ENCODE results near the gene CLK3. TPM values are rescaled to one million over a fixed set of nuclear protein-coding genes. Genes with fewer than 3 reads are reported as not detected.
A peak's percentile ranks its signal among the peaks of the same experiment; 100 is the strongest.

The CLK3 gene
- total RNA-seq, 1 donor from 2014 or later, result 24.0 TPM

DNA sequence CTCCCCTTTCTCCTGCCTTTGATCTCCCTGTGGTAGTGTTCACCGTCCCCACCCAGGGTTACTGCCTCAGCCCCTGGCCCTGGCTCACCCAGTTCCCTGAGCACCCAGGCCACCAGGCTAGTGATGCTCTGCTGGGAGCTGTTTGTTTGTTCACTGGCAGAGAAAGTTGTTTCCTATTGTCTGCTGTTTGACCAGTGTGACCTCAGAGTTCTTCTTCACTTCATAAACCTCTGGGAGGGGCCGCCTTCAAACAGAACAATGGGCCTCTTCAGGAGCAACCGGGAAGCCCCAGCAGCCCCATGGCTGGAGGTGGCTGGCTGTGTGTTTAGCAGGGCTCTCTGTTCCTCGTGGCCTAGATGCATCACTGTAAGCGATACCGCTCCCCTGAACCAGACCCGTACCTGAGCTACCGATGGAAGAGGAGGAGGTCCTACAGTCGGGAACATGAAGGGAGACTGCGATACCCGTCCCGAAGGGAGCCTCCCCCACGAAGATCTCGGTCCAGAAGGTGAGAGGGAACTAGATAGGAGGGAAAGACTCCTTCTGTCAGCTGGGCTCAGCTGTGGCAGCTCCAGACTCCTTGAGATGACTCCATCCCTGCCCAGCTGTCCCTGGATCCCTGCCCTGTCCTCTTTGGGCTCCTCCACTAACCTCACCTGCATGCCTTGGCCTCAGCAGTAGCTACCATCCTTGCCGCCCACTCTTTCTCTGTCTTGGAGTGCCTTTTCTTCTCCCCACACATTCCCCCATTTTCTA is 3.4 kb downstream of the CLK3 start:
- Histone ChIP-seq H3K4me1 (ENCODE audit: control insufficient read depth in 3 of 3, insufficient read depth in 3 of 3, low read length in 3 of 3) (peaks cover 46 to 66% (median 58%) of the 10 kb centered on the region in 3 donors), H3K4me3 (ENCODE audit: low read length in 3 of 3) (no peak overlapping the region), H3K27ac (ENCODE audit: low read depth, low read length) (no peak overlapping the region), H3K36me3 (ENCODE audit: control insufficient read depth in 3 of 3, insufficient read depth in 3 of 3, low read length in 3 of 3) (peaks cover 49 to 56% (median 51%) of the 10 kb centered on the region in 3 donors), H3K27me3 (ENCODE audit: control insufficient read depth in 3 of 3, insufficient read depth in 3 of 3, low read length in 3 of 3) (no peaks in the 10 kb centered on the region), H3K9me3 (ENCODE audit: control insufficient read depth in 3 of 3, low read length in 3 of 3) (no peaks in the 10 kb centered on the region), H3K9ac (ENCODE audit: low read depth in 1 of 3, low read length in 3 of 3) (peak overlapping the region; percentile 3 to 100 (median 99))

DNA sequence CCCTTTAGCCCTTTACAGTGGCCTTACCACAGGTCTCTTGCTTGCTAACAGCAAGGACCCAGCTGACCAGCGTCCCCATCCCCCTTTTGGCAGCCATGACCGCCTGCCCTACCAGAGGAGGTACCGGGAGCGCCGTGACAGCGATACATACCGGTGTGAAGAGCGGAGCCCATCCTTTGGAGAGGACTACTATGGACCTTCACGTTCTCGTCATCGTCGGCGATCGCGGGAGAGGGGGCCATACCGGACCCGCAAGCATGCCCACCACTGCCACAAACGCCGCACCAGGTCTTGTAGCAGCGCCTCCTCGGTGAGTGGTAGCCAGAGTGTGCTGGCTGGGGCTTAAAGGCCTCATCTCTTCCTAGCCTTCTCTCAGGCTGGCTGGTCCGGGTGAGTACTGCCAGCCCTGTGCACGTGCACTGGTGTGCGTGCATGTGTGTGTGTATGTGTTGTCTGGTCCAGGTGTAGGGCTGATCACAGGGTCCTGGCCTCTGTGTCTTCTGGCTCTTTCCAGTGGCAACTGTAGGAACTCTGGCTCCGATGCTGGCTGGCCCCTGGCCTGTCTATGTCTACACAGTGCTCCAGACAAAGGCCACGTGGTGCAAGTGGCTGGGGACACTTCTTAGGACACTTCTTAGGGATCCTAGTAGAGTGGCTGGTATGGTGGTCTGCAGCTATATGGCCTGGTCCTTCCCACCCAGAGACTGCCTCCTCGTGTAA is 4.4 kb downstream of the CLK3 start:
- Histone ChIP-seq H3K9me3 (ENCODE audit: control insufficient read depth in 3 of 3, low read length in 3 of 3) (no peaks in the 10 kb centered on the region), H3K4me3 (ENCODE audit: low read length in 3 of 3) (no peak overlapping the region), H3K27me3 (ENCODE audit: control insufficient read depth in 3 of 3, insufficient read depth in 3 of 3, low read length in 3 of 3) (no peaks in the 10 kb centered on the region), H3K4me1 (ENCODE audit: control insufficient read depth in 3 of 3, insufficient read depth in 3 of 3, low read length in 3 of 3) (peaks cover 46 to 61% (median 58%) of the 10 kb centered on the region in 3 donors), H3K36me3 (ENCODE audit: control insufficient read depth in 3 of 3, insufficient read depth in 3 of 3, low read length in 3 of 3) (peaks cover 60 to 67% (median 62%) of the 10 kb centered on the region in 3 donors), H3K9ac (ENCODE audit: low read depth in 1 of 3, low read length in 3 of 3) (peak overlapping the region in 1 of 3 donors; percentile 33), H3K27ac (ENCODE audit: low read depth, low read length) (no peak overlapping the region)

DNA sequence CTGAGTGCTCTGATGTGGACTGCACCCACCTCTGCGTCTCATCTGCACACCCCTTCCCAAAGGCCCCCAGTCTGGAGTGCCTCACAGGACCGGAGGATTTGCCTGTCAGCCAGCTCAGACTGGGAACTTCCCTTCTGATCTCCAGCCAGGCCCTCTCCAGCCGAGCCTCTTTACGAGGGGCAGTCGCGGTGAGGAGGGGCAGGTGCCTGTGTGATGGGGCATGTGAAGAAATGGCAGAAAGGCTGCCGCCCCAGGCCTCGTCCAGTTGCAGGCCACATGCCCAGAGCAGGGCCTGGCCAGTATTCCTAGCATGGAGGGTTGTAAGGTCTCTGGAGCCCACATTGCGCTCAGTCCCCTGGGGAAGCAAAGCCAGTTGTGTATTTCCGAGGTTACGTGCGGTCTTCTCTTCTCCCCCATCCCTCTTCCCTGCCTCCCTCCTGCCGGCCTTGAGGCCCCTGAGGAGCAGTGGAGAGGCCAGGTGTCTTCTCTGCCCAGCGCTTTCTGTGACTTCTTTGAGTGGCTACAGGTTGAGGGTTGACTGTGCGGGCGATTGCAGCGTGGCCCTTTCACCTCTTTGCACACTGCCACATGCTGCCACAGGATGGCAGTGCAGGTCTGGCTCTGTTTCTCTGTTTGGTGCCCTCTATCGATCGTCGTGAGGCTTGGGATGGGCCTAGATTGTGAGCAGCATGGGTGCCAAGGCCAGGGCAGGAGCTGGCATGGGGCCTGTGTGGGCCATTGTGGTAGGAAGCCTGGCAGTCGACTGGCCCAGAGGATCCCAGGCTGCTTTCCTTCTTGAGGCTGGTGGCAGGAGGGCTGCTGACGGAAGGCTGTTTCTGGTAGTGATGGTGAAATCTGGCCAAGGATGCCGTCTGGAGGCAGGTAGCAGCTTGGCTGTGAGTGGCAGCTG is 5.3 kb downstream of the CLK3 start:
- peak overlapping the region in 1 of 3 donors; percentile 45 for H3K9ac ChIP-seq (ENCODE audit: low read depth in 1 of 3, low read length in 3 of 3)
- peaks cover 68 to 74% (median 70%) of the 10 kb centered on the region in 3 donors for H3K36me3 ChIP-seq (ENCODE audit: control insufficient read depth in 3 of 3, insufficient read depth in 3 of 3, low read length in 3 of 3)
- H3K27ac ChIP-seq (ENCODE audit: low read depth, low read length), result no peak overlapping the region
- peaks cover 46 to 59% (median 58%) of the 10 kb centered on the region in 3 donors for H3K4me1 ChIP-seq (ENCODE audit: control insufficient read depth in 3 of 3, insufficient read depth in 3 of 3, low read length in 3 of 3)
- no peak overlapping the region for H3K4me3 ChIP-seq (ENCODE audit: low read length in 3 of 3)
- no peaks in the 10 kb centered on the region for H3K27me3 ChIP-seq (ENCODE audit: control insufficient read depth in 3 of 3, insufficient read depth in 3 of 3, low read length in 3 of 3)
- H3K9me3 ChIP-seq (ENCODE audit: control insufficient read depth in 3 of 3, low read length in 3 of 3), result no peaks in the 10 kb centered on the region

DNA sequence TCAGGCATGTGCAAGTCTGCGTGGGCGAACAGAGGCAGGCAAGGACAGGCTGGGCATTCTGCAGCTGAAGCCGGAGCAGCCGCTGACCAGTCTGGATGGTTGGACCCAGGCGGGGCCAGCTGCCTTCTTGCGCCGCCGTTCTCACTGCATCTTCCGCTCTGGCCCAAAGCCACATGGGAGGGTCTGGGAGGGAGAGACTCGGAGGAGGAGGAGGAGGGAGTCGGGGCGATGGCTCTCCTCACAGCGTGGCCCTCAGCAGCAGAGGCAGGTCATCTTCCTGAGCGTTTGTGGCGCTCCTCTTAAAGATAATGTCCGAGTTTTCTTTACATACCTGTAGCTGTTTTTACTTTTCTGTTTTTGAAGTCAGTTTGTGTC is 5.9 kb downstream of the CLK3 start:
- Histone ChIP-seq H3K9ac (ENCODE audit: low read depth in 1 of 3, low read length in 3 of 3) (peak overlapping the region in 1 of 3 donors; percentile 25), H3K36me3 (ENCODE audit: control insufficient read depth in 3 of 3, insufficient read depth in 3 of 3, low read length in 3 of 3) (peaks cover 74 to 79% (median 77%) of the 10 kb centered on the region in 3 donors), H3K4me1 (ENCODE audit: control insufficient read depth in 3 of 3, insufficient read depth in 3 of 3, low read length in 3 of 3) (peaks cover 40 to 57% (median 51%) of the 10 kb centered on the region in 3 donors), H3K27me3 (ENCODE audit: control insufficient read depth in 3 of 3, insufficient read depth in 3 of 3, low read length in 3 of 3) (no peaks in the 10 kb centered on the region), H3K27ac (ENCODE audit: low read depth, low read length) (no peak overlapping the region), H3K4me3 (ENCODE audit: low read length in 3 of 3) (no peak overlapping the region), H3K9me3 (ENCODE audit: control insufficient read depth in 3 of 3, low read length in 3 of 3) (no peaks in the 10 kb centered on the region)

DNA sequence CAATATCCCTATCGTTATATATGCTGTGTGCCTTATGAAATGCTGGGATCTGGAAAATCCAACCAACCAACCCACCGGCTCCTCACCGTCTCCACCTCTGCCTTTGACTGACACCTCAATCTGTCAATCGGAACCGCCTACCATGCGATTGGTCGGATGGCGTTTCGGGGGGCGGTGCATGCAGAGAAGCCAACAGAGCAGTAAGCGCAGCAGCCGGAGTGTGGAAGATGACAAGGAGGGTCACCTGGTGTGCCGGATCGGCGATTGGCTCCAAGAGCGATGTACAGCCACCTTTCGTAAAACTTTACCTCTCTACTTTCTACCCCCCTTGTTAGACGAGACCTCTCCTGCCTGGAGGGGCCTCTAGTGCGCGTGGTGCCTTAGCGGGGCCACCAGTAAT is 6.3 kb downstream of the CLK3 start:
- Histone ChIP-seq H3K27ac (ENCODE audit: low read depth, low read length) (no peak overlapping the region), H3K9ac (ENCODE audit: low read depth in 1 of 3, low read length in 3 of 3) (no peak overlapping the region), H3K9me3 (ENCODE audit: control insufficient read depth in 3 of 3, low read length in 3 of 3) (no peaks in the 10 kb centered on the region), H3K4me1 (ENCODE audit: control insufficient read depth in 3 of 3, insufficient read depth in 3 of 3, low read length in 3 of 3) (peaks cover 35 to 53% (median 47%) of the 10 kb centered on the region in 3 donors), H3K27me3 (ENCODE audit: control insufficient read depth in 3 of 3, insufficient read depth in 3 of 3, low read length in 3 of 3) (no peaks in the 10 kb centered on the region), H3K4me3 (ENCODE audit: low read length in 3 of 3) (no peak overlapping the region), H3K36me3 (ENCODE audit: control insufficient read depth in 3 of 3, insufficient read depth in 3 of 3, low read length in 3 of 3) (peaks cover 78 to 83% (median 81%) of the 10 kb centered on the region in 3 donors)

DNA sequence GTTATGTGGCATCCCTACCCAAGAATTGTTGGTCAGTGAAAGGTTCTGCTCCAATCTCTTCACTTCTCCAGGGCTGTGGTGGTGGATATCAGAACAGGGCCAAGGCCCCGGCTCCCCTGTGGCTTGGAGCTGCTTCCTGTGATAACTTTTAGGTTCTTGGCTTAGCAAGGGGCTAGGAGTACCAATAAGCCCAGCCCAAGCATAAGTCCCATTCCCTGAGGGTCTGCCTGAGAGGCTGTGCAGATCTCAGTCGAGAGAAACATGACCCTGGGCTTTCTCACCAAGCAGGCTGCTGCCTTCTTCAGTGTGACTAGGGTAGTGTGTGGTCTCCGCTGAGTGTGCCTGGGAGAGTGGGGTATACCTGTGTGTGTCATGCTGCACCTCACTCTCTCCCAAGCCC is 7.1 kb downstream of the CLK3 start:
- Histone ChIP-seq H3K9ac (ENCODE audit: low read depth in 1 of 3, low read length in 3 of 3) (peak overlapping the region in 1 of 3 donors; percentile 16), H3K4me1 (ENCODE audit: control insufficient read depth in 3 of 3, insufficient read depth in 3 of 3, low read length in 3 of 3) (peaks cover 27 to 45% (median 39%) of the 10 kb centered on the region in 3 donors), H3K27me3 (ENCODE audit: control insufficient read depth in 3 of 3, insufficient read depth in 3 of 3, low read length in 3 of 3) (no peaks in the 10 kb centered on the region), H3K36me3 (ENCODE audit: control insufficient read depth in 3 of 3, insufficient read depth in 3 of 3, low read length in 3 of 3) (peaks cover 87 to 91% (median 89%) of the 10 kb centered on the region in 3 donors), H3K4me3 (ENCODE audit: low read length in 3 of 3) (no peak overlapping the region), H3K27ac (ENCODE audit: low read depth, low read length) (no peak overlapping the region), H3K9me3 (ENCODE audit: control insufficient read depth in 3 of 3, low read length in 3 of 3) (no peaks in the 10 kb centered on the region)

DNA sequence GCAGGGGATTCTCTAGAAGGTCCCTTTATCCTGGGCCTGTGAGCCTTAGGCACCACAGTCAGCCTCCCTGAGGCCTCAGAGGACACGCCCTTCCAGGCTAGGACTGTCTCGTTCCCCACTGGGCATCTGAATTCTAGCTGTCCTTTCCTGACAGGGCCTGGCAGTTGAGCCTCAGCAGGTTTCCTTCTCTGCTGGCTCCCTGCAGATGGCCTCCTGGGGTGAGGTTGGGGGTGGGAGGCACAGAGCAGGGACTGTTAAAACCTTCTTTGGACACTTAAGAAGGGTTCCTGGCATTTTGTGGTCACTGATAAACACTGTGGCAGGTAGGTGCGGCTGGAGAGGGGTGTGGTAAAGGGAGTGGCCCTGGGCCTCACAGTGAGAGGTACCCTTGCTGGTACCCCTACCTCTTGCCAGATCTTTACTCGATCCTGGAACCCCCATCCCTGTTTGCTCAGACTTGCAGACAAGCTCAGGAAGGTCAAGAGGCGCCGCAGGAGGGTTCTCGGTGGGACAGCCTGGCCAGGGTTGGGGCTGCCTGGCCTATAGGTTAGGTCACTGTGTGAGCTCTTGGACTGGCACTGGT is 8.5 kb downstream of the CLK3 start:
- peak overlapping the region in 1 of 3 donors; percentile 3 for H3K9ac ChIP-seq (ENCODE audit: low read depth in 1 of 3, low read length in 3 of 3)
- no peak overlapping the region for H3K4me3 ChIP-seq (ENCODE audit: low read length in 3 of 3)
- H3K9me3 ChIP-seq (ENCODE audit: control insufficient read depth in 3 of 3, low read length in 3 of 3), result no peaks in the 10 kb centered on the region
- H3K36me3 ChIP-seq (ENCODE audit: control insufficient read depth in 3 of 3, insufficient read depth in 3 of 3, low read length in 3 of 3), result peaks cover 99 to 100% (median 99%) of the 10 kb centered on the region in 3 donors
- peaks cover 14 to 31% (median 26%) of the 10 kb centered on the region in 3 donors for H3K4me1 ChIP-seq (ENCODE audit: control insufficient read depth in 3 of 3, insufficient read depth in 3 of 3, low read length in 3 of 3)
- H3K27ac ChIP-seq (ENCODE audit: low read depth, low read length), result no peak overlapping the region
- no peaks in the 10 kb centered on the region for H3K27me3 ChIP-seq (ENCODE audit: control insufficient read depth in 3 of 3, insufficient read depth in 3 of 3, low read length in 3 of 3)

DNA sequence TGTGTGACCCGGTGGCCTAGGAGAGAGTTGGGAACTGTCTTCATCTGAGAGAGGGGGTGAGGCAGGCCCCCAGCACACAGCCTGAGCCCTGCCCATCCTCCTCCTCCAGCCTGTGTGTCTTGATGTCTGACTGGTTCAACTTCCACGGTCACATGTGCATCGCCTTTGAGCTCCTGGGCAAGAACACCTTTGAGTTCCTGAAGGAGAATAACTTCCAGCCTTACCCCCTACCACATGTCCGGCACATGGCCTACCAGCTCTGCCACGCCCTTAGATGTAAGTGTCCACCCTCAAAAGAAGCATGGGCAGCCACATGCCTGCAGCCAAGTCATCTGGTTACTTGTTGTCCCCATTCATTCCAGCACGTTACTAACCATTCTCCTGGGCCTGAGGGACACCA is 10.1 kb downstream of the CLK3 start:
- no peaks in the 10 kb centered on the region for H3K9me3 ChIP-seq (ENCODE audit: control insufficient read depth in 3 of 3, low read length in 3 of 3)

DNA sequence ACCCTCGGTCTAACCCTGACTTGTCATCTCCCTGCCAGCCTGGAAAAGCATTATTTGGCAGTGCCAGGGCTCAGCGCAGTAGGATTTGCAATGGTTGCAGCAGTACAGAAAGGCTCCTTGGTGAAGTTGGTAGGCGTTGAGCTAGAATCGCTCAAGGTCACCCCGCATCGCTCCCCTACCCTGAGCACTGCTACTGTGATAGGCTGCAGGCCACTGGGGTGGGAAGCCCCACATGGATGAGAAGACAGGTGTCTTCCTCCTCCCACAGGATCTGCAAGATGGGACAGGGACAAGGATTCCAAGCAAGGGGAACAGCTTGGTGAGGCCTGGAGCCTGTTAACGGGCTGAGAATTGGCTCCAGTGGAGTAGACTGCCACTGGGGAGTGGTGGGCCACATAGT is 10.7 kb downstream of the CLK3 start:
- no peak overlapping the region for H3K4me3 ChIP-seq (ENCODE audit: low read length in 3 of 3)
- peaks cover 0 to 9% (median 3%) of the 10 kb centered on the region in 3 donors for H3K4me1 ChIP-seq (ENCODE audit: control insufficient read depth in 3 of 3, insufficient read depth in 3 of 3, low read length in 3 of 3)
- H3K27me3 ChIP-seq (ENCODE audit: control insufficient read depth in 3 of 3, insufficient read depth in 3 of 3, low read length in 3 of 3), result no peaks in the 10 kb centered on the region
- H3K27ac ChIP-seq (ENCODE audit: low read depth, low read length), result no peak overlapping the region
- H3K36me3 ChIP-seq (ENCODE audit: control insufficient read depth in 3 of 3, insufficient read depth in 3 of 3, low read length in 3 of 3), result peaks cover 93 to 97% (median 95%) of the 10 kb centered on the region in 3 donors
- no peak overlapping the region for H3K9ac ChIP-seq (ENCODE audit: low read depth in 1 of 3, low read length in 3 of 3)
- H3K9me3 ChIP-seq (ENCODE audit: control insufficient read depth in 3 of 3, low read length in 3 of 3), result no peaks in the 10 kb centered on the region

More for the DNA sequence above, 10.1 kb downstream of the CLK3 start:
- no peaks in the 10 kb centered on the region for H3K27me3 ChIP-seq (ENCODE audit: control insufficient read depth in 3 of 3, insufficient read depth in 3 of 3, low read length in 3 of 3)
- peaks cover 2 to 16% (median 10%) of the 10 kb centered on the region in 3 donors for H3K4me1 ChIP-seq (ENCODE audit: control insufficient read depth in 3 of 3, insufficient read depth in 3 of 3, low read length in 3 of 3)
- H3K9ac ChIP-seq (ENCODE audit: low read depth in 1 of 3, low read length in 3 of 3), result no peak overlapping the region
- H3K27ac ChIP-seq (ENCODE audit: low read depth, low read length), result no peak overlapping the region
- H3K36me3 ChIP-seq (ENCODE audit: control insufficient read depth in 3 of 3, insufficient read depth in 3 of 3, low read length in 3 of 3), result peaks cover 93 to 97% (median 94%) of the 10 kb centered on the region in 3 donors
- H3K4me3 ChIP-seq (ENCODE audit: low read length in 3 of 3), result no peak overlapping the region
